MG63 (cell line): ENCODE data around the gene CCDC157. TPM values are rescaled to one million over a fixed set of nuclear protein-coding genes. Genes with fewer than 3 reads are reported as not detected.
A peak's percentile ranks its signal among the peaks of the same experiment; 100 is the strongest.
"Not testable (repeated sequence)": the region's sequence is repeated elsewhere in the genome, so short reads cannot be mapped to it uniquely, and the experiment has no call there.

Experiments
- DNase-seq: peaks from one replicate; pipeline ENCODE4 v3.0.0-alpha.2; 2020
- H3K27me3 ChIP-seq: fragments of 250-450 bp; sonication (Bioruptor Pico); 2 replicates; pipeline ENCODE4 v1.5.1; 2020; ENCODE audit warnings: mild to moderate bottlenecking, moderate library complexity
- H3K36me3 ChIP-seq: fragments of 250-450 bp; sonication (Bioruptor Pico); 2 replicates; pipeline ENCODE4 v1.5.1; 2020; ENCODE audit warnings: mild to moderate bottlenecking, moderate library complexity
- H3K4me3 ChIP-seq: fragments of 250-450 bp; sonication (Bioruptor Pico); 2 replicates; pipeline ENCODE4 v1.5.1; 2020; ENCODE audit warnings: mild to moderate bottlenecking, moderate library complexity
- H3K9me3 ChIP-seq: fragments of 250-450 bp; sonication (Bioruptor Pico); 2 replicates; pipeline ENCODE4 v1.5.1; 2020; ENCODE audit warnings: mild to moderate bottlenecking, moderate library complexity
- total RNA-seq: library from RNA; depleted of rRNA; stranded (reverse); fragments of >200 nt; shearing (Covaris generic); gene quantifications from 2 replicates; pipeline ENCODE4 v1.2.3, GENCODE V29; 2014; ENCODE audit warnings: low replicate concordance

The CCDC157 gene
- total RNA-seq, 1 experiment from 2014 or later = 2.6 TPM

DNA sequence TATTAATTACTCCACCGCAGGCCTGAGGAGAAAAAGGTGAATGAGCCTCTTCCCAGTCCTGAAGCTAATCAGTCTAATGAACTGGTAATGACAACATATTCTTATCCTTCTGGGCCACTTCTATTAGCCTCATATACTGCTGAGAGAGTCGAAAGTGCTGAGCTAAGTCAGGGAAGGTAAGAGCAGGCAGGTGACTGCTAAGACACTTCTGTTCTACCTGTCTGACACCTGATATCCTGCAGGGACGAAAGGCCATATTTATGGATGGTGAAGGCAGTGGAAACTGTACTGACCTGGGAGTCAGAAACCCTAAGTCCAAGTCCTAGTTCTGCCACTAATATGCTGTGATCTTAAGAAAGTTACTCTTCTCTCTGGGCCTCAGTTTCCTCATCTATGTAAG is 33.6 kb upstream of the CCDC157 start:
- no peaks in the 10 kb centered on the region for H3K27me3 ChIP-seq
- H3K9me3 ChIP-seq = no peaks in the 10 kb centered on the region
- DNase-seq = no peak
- peaks cover 17% of the 10 kb centered on the region for H3K36me3 ChIP-seq
- H3K4me3 ChIP-seq = no peak overlapping the region

DNA sequence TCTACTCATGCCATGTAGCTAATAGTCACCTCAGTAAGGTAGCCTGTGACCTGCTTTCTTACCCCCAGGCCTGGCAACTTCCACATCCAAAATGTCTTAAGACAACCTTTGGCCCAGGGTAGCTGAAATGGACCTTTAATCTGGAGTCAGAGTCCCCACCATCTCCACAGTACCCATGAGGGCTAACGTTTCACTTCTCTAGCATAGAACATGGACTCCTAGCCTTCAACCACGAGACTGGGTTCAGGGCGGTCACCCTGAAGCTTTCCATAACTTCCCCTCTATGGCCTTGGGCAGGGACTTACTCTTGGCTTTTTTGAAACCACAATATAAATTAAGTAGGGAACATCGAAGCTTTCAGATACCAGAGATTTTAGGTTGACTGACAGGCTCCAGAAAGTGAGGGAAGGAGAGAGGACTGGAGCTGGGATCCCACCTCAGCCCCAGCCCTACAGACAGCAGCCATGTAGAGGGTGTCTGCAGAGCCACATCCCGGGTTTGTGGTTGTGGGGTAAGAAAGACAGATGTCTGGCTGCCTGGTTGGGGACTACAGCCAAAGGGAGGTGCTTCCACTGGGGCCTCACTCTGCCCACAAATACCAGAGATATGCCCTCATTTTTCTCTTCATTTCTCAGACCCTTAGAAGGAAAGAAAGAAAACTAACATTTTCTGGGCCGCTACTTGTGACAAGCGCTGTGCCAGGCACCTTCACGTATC is 32.6 kb upstream of the CCDC157 start:
- no peaks in the 10 kb centered on the region for H3K27me3 ChIP-seq
- H3K4me3 ChIP-seq = no peak overlapping the region
- no peak for DNase-seq
- peaks cover 18% of the 10 kb centered on the region for H3K36me3 ChIP-seq
- H3K9me3 ChIP-seq = no peaks in the 10 kb centered on the region

DNA sequence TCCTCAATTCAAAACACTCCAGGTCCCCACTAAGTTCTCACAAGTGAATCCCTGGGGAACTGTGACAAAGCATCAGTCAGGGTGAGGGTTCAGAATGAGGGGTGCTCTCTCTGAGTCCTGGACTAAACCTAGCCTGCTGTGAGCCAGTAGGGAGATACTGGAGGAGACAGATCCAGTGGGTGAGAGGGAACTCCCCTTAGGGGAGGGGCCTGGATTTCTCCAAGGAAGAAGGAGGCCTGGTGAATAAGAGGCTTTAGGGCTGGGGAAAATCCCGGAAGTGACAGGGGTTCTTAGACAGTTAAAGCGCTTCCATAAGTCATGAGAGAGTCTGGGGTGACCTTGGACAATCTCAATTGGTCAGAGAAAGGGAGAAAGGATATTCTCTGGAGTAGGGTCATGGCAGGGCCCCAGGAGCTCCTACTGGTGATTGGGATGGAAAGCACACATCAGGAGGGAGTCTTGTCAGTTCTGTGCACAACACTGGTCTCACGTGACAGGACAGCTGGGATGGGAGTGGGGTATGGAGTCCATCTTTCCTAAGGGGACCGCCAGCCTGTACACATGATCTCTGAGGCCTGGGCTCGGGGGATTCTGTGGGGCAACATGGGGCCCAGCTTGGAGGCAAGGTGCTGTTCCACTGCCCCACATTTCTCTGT is 31.6 kb upstream of the CCDC157 start:
- H3K36me3 ChIP-seq = peaks cover 21% of the 10 kb centered on the region
- peak; percentile 77 for DNase-seq
- no peaks in the 10 kb centered on the region for H3K27me3 ChIP-seq
- no peaks in the 10 kb centered on the region for H3K9me3 ChIP-seq
- peak overlapping the region; percentile 85 for H3K4me3 ChIP-seq

DNA sequence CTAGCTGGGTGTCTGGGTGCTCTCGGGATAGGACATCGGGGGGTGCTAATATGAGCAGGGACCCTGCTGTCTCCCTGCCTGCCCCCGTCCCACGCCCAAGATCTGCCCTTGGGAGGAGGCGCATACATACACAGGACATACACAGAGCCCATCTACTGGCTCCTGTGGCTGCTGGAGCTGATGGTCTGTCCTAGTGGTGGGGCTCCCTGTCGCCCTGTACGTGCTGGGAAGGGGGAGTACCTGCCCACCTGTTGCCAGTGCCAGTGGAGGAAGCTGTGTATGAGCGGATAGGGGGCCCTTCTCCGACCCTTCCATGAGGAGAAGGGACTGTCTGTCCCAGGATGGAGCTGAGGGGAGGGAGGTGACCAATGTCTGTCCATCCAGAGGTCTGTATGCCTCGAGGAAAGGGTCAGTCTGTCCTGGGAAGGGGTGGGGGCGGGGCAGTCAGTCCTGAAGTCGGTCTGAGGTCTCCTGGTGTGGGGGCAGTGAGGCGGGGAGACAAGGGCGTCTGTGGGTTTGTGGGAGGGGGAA is 31.0 kb upstream of the CCDC157 start:
- Histone ChIP-seq H3K4me3 (peak overlapping the region; percentile 85), H3K9me3 (no peaks in the 10 kb centered on the region), H3K27me3 (no peaks in the 10 kb centered on the region), H3K36me3 (peaks cover 18% of the 10 kb centered on the region)
- no peak for DNase-seq

DNA sequence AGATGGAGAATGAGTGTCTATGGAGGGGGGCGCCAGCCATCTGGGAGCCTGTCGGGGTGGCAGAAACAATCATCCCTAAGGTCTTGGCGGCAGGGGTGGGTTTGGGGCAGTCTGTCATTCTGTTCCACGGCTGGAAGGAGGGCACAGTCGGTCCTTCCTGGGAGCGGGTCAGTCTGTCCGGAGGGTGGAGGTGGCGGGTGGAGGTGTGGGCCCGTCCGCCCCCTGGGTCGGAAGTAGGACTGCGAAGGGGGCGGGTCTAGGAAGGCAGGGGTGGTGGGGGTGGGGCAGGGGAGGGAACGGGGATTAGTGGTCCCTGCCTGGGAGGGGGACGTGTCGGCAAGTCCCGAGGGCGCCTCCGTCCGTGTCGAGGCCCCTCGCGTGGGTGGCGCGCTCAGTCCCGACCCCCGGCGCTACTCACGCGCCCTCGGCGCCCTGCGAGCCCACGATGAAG is 30.5 kb upstream of the CCDC157 start:
- no peak for DNase-seq
- Histone ChIP-seq H3K9me3 (no peaks in the 10 kb centered on the region), H3K27me3 (no peaks in the 10 kb centered on the region), H3K4me3 (peak overlapping the region; percentile 85), H3K36me3 (peaks cover 17% of the 10 kb centered on the region)

DNA sequence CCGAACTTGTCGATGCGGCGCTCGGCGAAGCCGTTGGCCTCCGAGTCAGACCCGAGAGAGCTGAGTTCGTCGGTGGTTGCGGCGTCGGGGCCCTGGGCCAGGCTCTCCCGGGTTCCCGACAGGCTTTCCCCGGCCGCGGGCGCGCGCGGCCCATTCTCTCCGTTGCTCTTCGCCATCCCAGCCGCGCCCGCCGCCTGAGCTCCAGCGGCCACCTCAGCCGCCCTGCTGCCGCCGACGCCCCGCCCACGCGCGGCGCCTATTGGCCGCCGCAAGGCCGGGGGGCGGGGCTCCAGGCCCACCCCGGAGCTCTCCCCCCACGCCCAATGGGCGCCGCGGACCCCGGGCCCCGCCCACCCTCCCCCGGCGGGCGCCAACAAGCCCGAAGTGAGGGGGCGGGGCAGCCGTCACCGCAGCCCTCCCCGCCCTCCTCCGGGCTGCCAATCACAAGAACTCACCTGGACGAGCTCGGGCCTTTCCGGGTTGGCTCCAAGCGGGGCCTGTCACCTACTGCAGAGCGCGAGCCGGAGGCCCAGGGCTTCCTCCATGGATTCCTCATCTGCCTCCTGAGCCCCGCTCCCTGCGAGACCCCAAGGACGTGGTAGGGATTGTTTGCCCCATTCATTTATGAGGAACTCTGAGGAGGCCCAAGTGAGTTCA is 30.0 kb upstream of the CCDC157 start, which contains the start of gene TBC1D10A:
Gene TBC1D10A, minus strand, starts transcription at position 236 of the 657 bp plus-strand sequence. Its CDS starts 60 bp downstream, at position 176.
- Histone ChIP-seq H3K4me3 (peak within 1 kb of the TSS; percentile 85), H3K9me3 (no peaks in the 10 kb centered on the region), H3K36me3 (peaks cover 19% of the 10 kb centered on the region), H3K27me3 (no peaks in the 10 kb centered on the region)
- peak; percentile 86 for DNase-seq

DNA sequence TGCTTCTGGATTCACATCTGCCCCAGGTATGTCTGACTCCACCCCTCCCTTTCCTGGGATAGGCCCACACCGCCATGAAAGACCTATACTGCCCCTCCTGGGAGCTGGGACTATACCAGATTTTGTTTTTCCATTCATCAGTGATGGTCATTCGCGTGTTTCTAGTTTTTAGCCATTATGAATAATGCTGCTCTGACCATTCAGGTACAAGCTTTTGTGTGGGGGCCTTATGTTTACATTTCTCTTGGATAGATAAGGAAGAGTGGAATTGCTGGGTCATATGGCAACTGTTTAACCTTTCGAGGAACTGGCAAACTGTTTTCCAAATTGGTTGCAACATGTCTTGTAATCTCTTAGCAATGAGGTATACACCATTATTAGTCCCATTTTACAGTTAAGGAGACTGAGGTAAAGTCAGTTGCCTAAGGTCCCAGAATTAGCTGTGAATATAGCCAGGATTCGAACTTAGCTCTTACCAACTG is 28.9 kb upstream of the CCDC157 start:
- DNase-seq = no peak
- H3K4me3 ChIP-seq = no peak overlapping the region
- H3K36me3 ChIP-seq = peaks cover 29% of the 10 kb centered on the region

DNA sequence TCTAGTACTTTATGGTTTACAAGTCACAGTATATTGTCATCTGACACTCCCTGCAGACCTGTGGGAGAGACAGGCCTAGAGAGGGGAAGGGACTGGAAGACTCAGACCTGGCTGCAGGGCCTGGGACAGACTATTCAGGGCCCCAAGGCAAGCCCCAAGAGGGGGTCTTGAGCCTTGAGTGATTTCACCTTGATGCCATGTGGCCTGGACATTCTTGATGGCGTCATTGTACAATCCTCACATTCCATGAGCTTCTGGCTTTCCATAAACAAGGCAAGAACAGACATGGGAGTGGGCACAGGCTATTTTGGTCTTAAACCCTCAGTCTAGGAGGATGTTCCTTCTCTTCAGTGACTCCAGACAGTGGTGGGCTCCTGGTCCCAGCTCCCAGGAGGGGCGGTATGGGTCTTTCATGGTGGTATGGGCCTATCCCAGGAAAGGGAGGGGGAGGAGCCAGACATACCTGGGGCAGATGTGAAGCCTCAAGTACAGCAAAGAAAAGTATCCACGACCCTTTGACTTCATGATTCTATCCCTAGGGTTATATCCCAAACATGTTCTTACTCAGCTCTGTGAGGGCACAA is 28.2 kb upstream of the CCDC157 start:
- Histone ChIP-seq H3K9me3 (no peaks in the 10 kb centered on the region), H3K27me3 (no peaks in the 10 kb centered on the region), H3K36me3 (peaks cover 35% of the 10 kb centered on the region), H3K4me3 (no peak overlapping the region)
- DNase-seq = no peak

More for the DNA sequence above, 28.9 kb upstream of the CCDC157 start:
- H3K27me3 ChIP-seq = no peaks in the 10 kb centered on the region
- H3K9me3 ChIP-seq = no peaks in the 10 kb centered on the region

DNA sequence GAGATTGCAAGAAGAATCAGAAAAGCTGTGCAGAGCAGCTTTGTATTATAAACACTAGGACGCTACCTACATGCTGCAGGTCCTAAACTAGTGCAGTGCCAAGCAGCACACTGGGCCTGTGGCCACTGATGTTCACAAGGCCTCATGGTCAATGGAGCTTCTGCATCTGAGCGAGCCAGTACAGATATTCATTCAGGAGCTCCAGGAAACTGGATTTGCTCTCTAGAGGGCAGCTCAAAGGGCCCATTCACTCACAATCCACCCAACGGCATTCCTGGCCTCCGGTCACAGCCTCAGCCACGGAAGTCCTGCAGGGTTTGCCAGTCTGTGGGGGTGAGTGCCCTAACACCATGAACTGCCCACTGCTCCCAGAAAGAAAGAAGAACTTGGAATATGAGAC is 24.3 kb upstream of the CCDC157 start:
- Histone ChIP-seq H3K27me3 (no peaks in the 10 kb centered on the region), H3K36me3 (peaks cover 64% of the 10 kb centered on the region), H3K4me3 (no peak overlapping the region), H3K9me3 (no peaks in the 10 kb centered on the region)
- DNase-seq = no peak

DNA sequence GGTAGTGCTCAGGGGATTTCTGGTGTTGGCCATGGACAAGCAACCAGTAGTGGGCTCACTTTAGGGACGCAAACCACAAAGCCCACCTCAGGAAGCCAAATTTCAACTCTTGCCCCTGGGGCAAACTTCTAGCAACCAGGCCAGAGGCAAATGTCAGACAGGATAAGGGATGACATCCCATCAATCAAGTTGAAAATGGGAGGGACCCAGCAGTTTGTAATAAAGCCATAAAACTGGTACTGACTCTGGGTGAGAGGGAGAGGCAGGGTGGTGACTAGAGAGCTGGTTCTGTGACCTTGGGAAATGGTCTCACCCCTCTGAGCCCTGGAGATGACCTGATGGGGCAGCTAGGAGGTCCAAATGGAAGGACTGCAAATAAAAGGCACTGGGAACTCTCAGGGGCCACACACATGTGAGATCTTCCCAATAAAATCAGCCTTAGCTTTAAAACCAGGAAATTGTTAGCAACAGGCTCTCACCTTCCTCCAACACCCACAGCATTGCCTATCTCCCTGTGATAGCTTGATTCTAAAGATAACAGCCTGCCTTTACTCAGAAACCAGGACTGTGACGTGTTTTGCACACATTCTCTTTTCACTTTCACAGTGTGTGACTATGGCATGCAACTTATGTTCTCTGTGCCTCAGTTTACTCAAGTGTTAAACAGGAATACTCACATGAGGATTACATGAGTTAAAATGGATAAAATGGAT is 23.7 kb upstream of the CCDC157 start:
- no peaks in the 10 kb centered on the region for H3K9me3 ChIP-seq
- H3K4me3 ChIP-seq = no peak overlapping the region
- no peaks in the 10 kb centered on the region for H3K27me3 ChIP-seq
- no peak for DNase-seq
- H3K36me3 ChIP-seq = peaks cover 69% of the 10 kb centered on the region

DNA sequence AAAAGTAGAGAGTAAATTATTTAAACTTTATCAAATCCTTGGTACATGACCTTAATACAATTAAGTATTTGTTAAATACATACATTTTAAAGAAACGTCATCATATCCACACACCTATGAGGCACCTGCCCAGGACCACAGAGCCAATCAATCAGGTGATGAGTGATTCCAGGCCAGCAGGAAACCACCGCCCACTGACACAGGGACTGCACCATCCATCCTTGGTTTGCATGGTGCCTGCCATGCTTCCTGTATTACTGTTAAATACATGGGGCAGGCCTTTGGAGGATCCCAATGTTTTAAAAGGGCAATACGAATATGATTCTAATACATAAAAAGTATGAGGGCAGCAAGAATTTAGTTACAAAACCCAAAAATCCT is 23.1 kb upstream of the CCDC157 start:
- DNase-seq = no peak
- H3K4me3 ChIP-seq = no peak overlapping the region
- H3K9me3 ChIP-seq = no peaks in the 10 kb centered on the region
- peaks cover 75% of the 10 kb centered on the region for H3K36me3 ChIP-seq
- H3K27me3 ChIP-seq = no peaks in the 10 kb centered on the region

DNA sequence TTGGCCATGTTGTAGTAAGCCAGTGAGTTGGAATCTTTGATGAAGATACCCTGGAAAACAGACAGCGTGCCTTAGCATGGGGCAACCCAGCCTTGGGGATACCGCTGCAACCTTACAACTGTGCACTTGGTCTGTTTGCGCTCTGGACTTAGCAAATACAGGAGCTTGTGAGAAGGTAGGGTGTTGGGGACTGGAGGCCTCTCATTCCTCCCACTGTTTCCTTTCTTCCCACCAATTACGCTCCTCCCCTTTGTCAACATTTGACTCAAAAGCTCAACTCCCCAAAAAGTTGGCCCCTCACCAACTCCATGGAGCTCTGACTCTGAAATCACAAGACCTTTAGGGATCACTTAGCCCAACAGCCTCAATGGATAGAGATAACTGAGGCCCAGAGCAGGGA is 22.2 kb upstream of the CCDC157 start:
- DNase-seq = no peak
- Histone ChIP-seq H3K9me3 (no peaks in the 10 kb centered on the region), H3K4me3 (no peak overlapping the region), H3K27me3 (no peaks in the 10 kb centered on the region), H3K36me3 (peaks cover 76% of the 10 kb centered on the region)

DNA sequence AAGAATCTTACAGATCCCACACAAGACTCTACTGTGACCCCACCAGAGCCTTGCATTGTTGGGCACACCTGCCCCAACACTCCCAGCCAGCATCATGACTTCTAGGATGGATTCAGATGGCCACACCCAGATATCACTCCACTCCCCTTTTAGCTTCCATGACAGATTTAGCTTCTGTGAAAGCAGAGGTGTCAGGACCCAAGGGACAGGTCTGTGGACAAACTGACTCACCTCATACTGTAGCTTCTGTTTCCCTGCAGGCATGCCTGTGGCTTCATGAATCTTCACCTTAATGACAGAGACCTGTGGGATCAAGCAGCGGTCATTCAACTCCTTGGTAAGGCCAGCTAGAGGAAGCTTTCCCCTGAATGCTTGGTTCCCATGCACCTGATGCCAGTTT is 21.6 kb upstream of the CCDC157 start:
- H3K9me3 ChIP-seq = no peaks in the 10 kb centered on the region
- no peak overlapping the region for H3K4me3 ChIP-seq
- H3K27me3 ChIP-seq = no peaks in the 10 kb centered on the region
- no peak for DNase-seq
- H3K36me3 ChIP-seq = peaks cover 81% of the 10 kb centered on the region

DNA sequence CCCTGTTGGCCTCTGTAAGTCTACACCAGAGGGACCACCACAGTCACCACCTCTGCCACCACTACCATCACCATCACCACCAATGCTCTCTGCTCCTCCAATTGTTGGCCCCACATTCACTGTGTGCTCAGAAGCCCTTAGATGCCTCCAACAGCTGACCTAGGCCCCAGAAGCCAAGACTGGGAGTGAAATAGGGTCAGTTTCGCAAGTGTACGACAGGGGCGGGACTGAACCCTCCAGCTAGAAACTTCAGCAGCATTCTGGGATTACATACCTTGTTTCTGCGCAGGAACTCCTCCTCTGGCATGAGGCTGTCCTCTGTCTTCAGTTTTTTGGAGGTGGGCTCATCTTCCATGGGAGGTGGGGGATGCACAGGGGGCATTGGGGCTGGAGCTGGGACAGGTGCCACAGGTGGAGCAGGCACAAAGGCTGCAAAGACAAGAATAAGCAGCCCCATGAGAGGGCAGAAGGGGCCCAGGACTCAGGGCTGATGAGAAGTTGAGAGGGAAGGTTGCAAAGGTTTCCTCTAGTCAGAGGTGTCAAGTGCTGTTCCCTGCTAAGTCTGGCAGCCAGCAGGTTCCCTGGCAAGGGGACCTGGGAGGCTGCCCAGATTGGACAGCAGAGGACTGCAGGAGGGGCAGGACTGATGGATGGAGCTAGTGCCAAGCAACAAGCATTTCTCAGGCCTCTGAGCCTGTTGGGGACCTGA is 19.9 kb upstream of the CCDC157 start:
- H3K9me3 ChIP-seq = no peaks in the 10 kb centered on the region
- no peaks in the 10 kb centered on the region for H3K27me3 ChIP-seq
- peaks cover 91% of the 10 kb centered on the region for H3K36me3 ChIP-seq
- H3K4me3 ChIP-seq = no peak overlapping the region
- no peak for DNase-seq

DNA sequence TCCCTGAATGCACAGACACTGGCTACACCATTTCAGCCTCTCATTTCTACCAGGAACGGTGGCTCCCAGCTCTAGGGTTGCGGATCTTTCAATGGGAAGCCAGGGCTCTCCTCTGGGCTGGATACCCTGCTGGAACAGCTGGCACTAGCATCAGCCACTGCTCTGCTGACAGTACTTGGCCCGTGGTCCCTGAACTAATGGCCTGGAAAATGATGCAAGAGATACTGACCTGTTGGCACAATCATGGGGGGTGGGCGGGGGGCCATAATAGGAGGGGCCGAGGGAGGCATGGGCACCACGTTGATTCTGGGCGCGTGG is 19.4 kb upstream of the CCDC157 start:
- Histone ChIP-seq H3K36me3 (peaks cover 92% of the 10 kb centered on the region), H3K9me3 (no peaks in the 10 kb centered on the region), H3K27me3 (no peaks in the 10 kb centered on the region), H3K4me3 (no peak overlapping the region)
- DNase-seq = no peak

DNA sequence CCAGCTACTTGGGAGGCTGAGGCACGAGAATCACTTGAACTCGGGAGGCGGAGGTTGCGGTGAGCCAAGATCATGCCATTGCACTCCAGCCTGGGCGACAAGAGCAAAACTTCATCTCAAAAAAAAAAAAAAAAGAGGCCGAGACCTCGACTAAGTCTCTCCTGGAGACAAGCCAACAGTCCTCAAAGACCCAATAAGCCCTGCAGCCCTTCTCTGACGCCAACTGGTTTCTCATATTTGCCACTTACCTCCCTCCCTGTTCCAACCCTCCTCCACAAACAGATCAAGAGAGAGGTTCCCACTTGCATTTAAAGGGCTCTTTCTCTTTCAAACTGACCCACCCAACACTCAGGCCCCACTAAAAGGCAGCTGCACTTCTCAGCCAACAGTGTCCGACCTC is 18.5 kb upstream of the CCDC157 start:
- H3K4me3 ChIP-seq, H3K27me3 ChIP-seq, H3K9me3 ChIP-seq, DNase-seq: not testable (repeated sequence)
- H3K36me3 ChIP-seq = peaks cover 92% of the 10 kb centered on the region
